ENCODE measurements around the gene VIT. TPM values are rescaled to one million over a fixed set of nuclear protein-coding genes. Genes with fewer than 3 reads are reported as not detected.
"Not testable (repeated sequence)": the region's sequence is repeated elsewhere in the genome, so short reads cannot be mapped to it uniquely, and the experiment has no call there.

The VIT gene
- total RNA-seq, 6 experiments from 2014 or later: not detected

- H3K27me3 ChIP-seq: no peaks in the 10 kb centered on the region
- DNase-seq: peak in 1 of 3 donors; percentile 74
- no peak overlapping the region for H3K4me3 ChIP-seq
- peaks cover 0 to 24% (median 5%) of the 10 kb centered on the region in 4 donors for H3K4me1 ChIP-seq
- peak; percentile 92 to 98 (median 95) for ATAC-seq
- no peaks in the 10 kb centered on the region for H3K36me3 ChIP-seq
- 42% methylated on average over 7 of the region's 7 CpGs for WGBS (ENCODE audit: insufficient coverage, low coverage, low lambda C conversion rate, missing lambda C conversion rate)
- peak overlapping the region; percentile 51 to 61 (median 56) for H3K27ac ChIP-seq
- intact Hi-C loops (cut with DNase I): no loop called here
- H3K9me3 ChIP-seq: no peaks in the 10 kb centered on the region
- TF ChIP-seq, protein P1, sequence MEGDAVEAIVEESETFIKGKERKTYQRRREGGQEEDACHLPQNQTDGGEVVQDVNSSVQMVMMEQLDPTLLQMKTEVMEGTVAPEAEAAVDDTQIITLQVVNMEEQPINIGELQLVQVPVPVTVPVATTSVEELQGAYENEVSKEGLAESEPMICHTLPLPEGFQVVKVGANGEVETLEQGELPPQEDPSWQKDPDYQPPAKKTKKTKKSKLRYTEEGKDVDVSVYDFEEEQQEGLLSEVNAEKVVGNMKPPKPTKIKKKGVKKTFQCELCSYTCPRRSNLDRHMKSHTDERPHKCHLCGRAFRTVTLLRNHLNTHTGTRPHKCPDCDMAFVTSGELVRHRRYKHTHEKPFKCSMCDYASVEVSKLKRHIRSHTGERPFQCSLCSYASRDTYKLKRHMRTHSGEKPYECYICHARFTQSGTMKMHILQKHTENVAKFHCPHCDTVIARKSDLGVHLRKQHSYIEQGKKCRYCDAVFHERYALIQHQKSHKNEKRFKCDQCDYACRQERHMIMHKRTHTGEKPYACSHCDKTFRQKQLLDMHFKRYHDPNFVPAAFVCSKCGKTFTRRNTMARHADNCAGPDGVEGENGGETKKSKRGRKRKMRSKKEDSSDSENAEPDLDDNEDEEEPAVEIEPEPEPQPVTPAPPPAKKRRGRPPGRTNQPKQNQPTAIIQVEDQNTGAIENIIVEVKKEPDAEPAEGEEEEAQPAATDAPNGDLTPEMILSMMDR (IDR thresholded peaks at IDR 0.05): no peak
- no peak for TF ChIP-seq POLR2A (IDR thresholded peaks at IDR 0.05)
Measured at GRCh38 chr2:36820942-36821605, 124.6 kb downstream of the VIT start.

DNA sequence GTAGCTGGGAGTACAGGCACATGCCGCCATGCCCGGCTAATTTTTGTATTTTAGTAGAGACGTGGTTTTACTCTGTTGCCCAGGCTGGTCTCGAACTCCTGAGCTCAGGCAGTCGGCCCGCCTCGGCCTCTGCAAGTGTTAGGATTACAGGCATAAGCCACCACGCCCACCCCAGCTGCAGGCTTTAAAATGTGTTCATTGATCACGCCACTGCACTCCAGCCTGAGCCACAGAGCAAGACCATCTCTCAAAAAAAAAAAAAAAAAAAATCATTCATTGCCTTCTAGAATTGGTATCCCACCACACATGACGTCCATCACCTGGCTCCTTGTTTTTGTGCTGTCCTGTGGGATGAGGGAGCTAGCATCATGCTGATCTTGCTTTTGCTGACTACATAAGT is 127.4 kb downstream of the VIT start:
- H3K4me1 ChIP-seq: peaks cover 0 to 24% (median 5%) of the 10 kb centered on the region in 4 donors
- TF ChIP-seq, protein P1 (IDR thresholded peaks at IDR 0.05): no peak
- TF ChIP-seq POLR2A (IDR thresholded peaks at IDR 0.05): no peak
- DNase-seq (no peak), ATAC-seq (no peak)
- intact Hi-C loops (cut with DNase I): no loop called here
- no peaks in the 10 kb centered on the region for H3K9me3 ChIP-seq
- no peak overlapping the region for H3K27ac ChIP-seq
- no peak overlapping the region for H3K4me3 ChIP-seq
- H3K27me3 ChIP-seq: no peaks in the 10 kb centered on the region
- 75% methylated on average over 3 of the region's 10 CpGs for WGBS (ENCODE audit: insufficient coverage, low coverage, low lambda C conversion rate, missing lambda C conversion rate)
- H3K36me3 ChIP-seq: no peaks in the 10 kb centered on the region

DNA sequence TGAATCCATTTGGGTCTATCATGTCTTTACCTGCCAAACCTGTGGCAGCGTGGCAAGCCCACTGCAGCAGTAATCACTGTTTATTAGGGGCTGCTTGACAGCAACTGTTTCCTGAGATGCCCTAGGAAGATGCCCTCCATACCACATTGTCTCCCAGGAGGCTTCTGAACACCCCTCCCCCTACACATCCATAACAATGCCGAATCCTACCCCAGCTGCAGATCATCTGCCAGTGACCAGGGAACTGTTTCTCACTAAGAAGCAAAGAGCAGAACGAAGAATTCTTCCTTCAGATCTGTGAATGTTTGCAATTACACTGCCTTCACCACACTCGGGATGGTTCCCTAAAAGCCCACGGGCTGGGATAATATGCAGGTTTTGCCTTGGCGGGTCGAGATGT is 127.8 kb downstream of the VIT start:
- intact Hi-C loops (cut with DNase I): no loop called here
- H3K36me3 ChIP-seq: no peaks in the 10 kb centered on the region
- H3K27ac ChIP-seq: no peak overlapping the region
- no peak overlapping the region for H3K4me3 ChIP-seq
- TF ChIP-seq POLR2A (IDR thresholded peaks at IDR 0.05): no peak
- TF ChIP-seq, protein P1 (IDR thresholded peaks at IDR 0.05): no peak
- peaks cover 0 to 24% (median 5%) of the 10 kb centered on the region in 4 donors for H3K4me1 ChIP-seq
- H3K9me3 ChIP-seq: no peaks in the 10 kb centered on the region
- no peaks in the 10 kb centered on the region for H3K27me3 ChIP-seq
- ATAC-seq (no peak), DNase-seq (no peak)
- WGBS (ENCODE audit: insufficient coverage, low coverage, low lambda C conversion rate, missing lambda C conversion rate): 77% methylated on average over 7 of the region's 7 CpGs

DNA sequence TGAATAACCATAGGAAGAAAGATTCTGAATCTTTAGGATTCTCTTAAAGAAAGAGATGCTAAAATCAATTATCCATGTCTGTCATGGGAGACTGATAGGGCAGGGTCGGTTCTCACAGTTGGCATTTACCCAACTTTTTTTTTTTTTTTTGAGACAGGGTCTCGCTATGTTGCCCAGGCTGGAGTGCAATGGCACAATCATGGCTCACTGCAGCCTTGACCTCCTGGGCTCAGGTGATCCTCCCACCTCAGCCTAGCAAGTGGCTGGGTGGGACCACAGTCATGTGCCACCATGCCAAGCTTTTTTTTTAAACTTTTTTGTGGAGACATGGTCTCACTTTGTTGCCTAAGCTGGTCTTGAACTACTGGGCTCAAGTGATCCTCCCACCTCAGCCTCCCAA is 128.2 kb downstream of the VIT start:
- H3K9me3 ChIP-seq; H3K36me3 ChIP-seq; H3K4me3 ChIP-seq; H3K27ac ChIP-seq; DNase-seq; H3K27me3 ChIP-seq; ATAC-seq; intact Hi-C loops (cut with DNase I): not testable (repeated sequence)
- WGBS (ENCODE audit: insufficient coverage, low coverage, low lambda C conversion rate, missing lambda C conversion rate): 54% methylated on average over 2 of the region's 2 CpGs
- H3K4me1 ChIP-seq: peaks cover 0 to 23% (median 5%) of the 10 kb centered on the region in 4 donors

DNA sequence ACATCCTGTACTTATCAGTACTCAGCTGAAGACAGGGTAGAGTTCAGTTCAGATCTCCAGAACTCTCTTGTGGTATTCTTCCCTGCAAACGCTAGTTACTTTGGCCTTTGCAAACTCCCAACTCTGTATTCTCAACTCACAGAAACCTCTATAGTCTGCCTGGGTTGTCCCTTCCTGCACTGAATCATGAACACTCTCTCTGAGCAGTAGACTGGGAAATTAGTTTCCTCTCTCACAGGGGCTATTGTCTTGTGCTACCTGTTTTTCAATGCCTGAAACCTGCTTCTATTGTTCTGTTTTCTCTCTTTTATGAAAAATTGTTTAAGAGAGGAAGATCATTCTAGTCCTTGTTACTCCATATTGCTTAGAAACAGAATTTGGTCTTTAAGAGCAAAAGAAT is 134.7 kb downstream of the VIT start:
- Histone ChIP-seq H3K27ac (no peak overlapping the region), H3K4me1 (no peaks in the 10 kb centered on the region), H3K36me3 (no peaks in the 10 kb centered on the region), H3K9me3 (no peaks in the 10 kb centered on the region), H3K4me3 (no peak overlapping the region), H3K27me3 (no peaks in the 10 kb centered on the region)
- intact Hi-C loops (cut with DNase I): no loop called here
- ATAC-seq (no peak), DNase-seq (no peak)
- 38% methylated on average over 1 of the region's 1 CpG for WGBS (ENCODE audit: insufficient coverage, low coverage, low lambda C conversion rate, missing lambda C conversion rate)
- no peak for TF ChIP-seq POLR2A (IDR thresholded peaks at IDR 0.05)
- TF ChIP-seq, protein P1 (IDR thresholded peaks at IDR 0.05): no peak
